Prostate gland (tissue), 2 donors: ENCODE data around the gene EXOC6.

Experiments used
- CTCF ChIP-seq, 4 experiments: fragments of 200-600 bp in 2 of 4; fragments of 450-650 bp in 2 of 4; sonication (generic) in 2 of 4; IDR thresholded peaks; 1 replicate in 3 of 4; 2 replicates in 1 of 4; pipeline ENCODE4 v1.5.1; 2016 to 2019; ENCODE audit warnings: antibody characterized with exemption in 4 of 4, mild to moderate bottlenecking in 2 of 4, moderate library complexity in 2 of 4
- POLR2A ChIP-seq: fragments of 450-650 bp; IDR thresholded peaks from one replicate; pipeline ENCODE4 v1.6.1; 2016; ENCODE audit warnings: antibody characterized with exemption, mild to moderate bottlenecking
- POLR2AphosphoS5 ChIP-seq: sonication (generic); formaldehyde crosslinking; IDR thresholded peaks from one replicate; pipeline ENCODE4 v1.6.1; 2017; ENCODE audit warnings: antibody characterized with exemption

DNA sequence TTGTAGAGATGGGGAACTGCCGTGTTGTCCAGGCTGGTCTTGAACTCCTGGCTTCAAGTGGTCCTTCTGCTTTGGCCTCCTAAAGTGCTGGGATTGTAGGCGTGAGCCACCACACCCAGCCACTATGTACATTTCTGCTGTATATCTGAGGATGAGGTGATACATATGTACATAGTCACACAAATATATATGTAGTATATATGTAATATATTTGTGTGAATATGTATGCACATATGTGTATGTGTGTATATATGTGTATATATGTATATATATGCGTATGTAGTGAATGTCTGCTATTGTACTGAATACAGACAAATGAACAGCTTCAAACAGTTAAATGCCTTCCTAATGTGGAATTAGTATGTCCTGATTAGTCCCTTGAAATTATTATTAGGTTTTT, 70.3 kb downstream of the EXOC6 start:
- TF ChIP-seq POLR2A (no peak), POLR2AphosphoS5 (no peak), CTCF (IDR thresholded peaks at IDR 0.05) (no peak)
